ENCODE results near the gene CETP.

DNA sequence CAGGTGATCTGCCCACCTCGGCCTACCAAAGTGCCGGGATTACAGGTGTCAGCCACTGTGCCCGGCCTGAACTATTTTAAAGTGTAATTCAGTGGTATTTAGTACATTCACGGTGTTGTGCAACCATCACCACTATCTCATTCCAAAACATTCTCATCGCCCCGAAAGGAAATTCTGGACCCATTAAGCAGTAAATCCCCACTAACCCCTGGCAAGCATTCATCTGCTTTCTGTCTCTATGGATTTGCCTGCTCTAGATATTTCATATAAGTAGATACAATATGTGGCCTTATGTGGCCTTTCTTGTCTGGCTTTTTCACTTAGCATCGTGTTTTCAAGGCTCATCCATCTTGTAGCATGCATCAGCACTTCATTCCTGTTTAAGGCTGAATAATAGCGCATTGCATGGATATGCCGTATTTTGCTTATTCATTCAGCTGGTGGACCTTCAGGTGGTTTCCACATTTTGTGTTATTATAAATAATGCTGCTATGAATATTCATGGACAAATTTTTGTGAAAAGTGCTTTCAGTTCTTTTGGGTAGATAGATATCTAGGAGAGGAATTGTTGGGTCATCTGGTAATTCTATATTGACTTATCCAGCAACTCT lies 38.2 kb upstream of the CETP start:
- no peak for TF ChIP-seq PHB2 (IDR thresholded peaks at IDR 0.05; ENCODE audit: low read depth)
- TF ChIP-seq SMARCB1 (IDR thresholded peaks at IDR 0.05; ENCODE audit: insufficient read length, low read depth), result no peak
- no peak for TF ChIP-seq POLR2A (conservative IDR thresholded peaks at IDR 0.05)
- TF ChIP-seq BMI1 (IDR thresholded peaks at IDR 0.05; ENCODE audit: low read length), result no peak
- no peak for TF ChIP-seq JUNB (CRISPR knock-in tag; conservative IDR thresholded peaks at IDR 0.05)
- no peak for TF ChIP-seq KDM1A (IDR thresholded peaks at IDR 0.05)
- no peak for TF ChIP-seq CREB1 (IDR thresholded peaks at IDR 0.05)
- TF ChIP-seq CREB1 (CRISPR knock-in tag; IDR thresholded peaks at IDR 0.05), result no peak

Measured in K562 (cell line).